Cardiac muscle cell (in vitro differentiated cells and primary cell): Measurements from ENCODE around the gene NCAPD2. TPM values are rescaled to one million over a fixed set of nuclear protein-coding genes. Genes with fewer than 3 reads are reported as not detected.
"Not testable (repeated sequence)": the region's sequence is repeated elsewhere in the genome, so short reads cannot be mapped to it uniquely, and the experiment has no call there.

Source experiments
- DNase-seq, 2 donors: peaks; one replicate each; pipeline versions ENCODE4 v3.0.0 to v3.0.0-alpha.2; 2010 to 2017; ENCODE audit warnings: low read depth in 1 of 2, low spot score in 1 of 2
- H3K27ac ChIP-seq: fragments of 200-600 bp; sonication (generic); 2 replicates; pipeline ENCODE4 v1.5.1; 2016
- H3K27me3 ChIP-seq: fragments of 200-600 bp; sonication (generic); 2 replicates; pipeline ENCODE4 v1.6.0; 2016; ENCODE audit warnings: control low read depth
- H3K36me3 ChIP-seq: fragments of 200-600 bp; sonication (generic); 2 replicates; pipeline ENCODE4 v1.5.1; 2016; ENCODE audit warnings: control low read depth
- H3K4me1 ChIP-seq: fragments of 200-600 bp; sonication (generic); 2 replicates; pipeline ENCODE4 v1.8.1; 2017; ENCODE audit warnings: low read depth, mild to moderate bottlenecking, mixed run types
- H3K4me3 ChIP-seq: fragments of 200-600 bp; sonication (generic); 2 replicates; pipeline ENCODE4 v1.5.1; 2016; ENCODE audit warnings: mild to moderate bottlenecking
- H3K9me3 ChIP-seq: fragments of 200-600 bp; sonication (generic); 2 replicates; pipeline ENCODE4 v1.5.1; 2017; ENCODE audit warnings: low read depth, mild to moderate bottlenecking, control low read depth
- polyA plus RNA-seq: library from polyadenylated mRNA; unstranded; fragments of >200 nt; fragmentation: Nextera tagmentation; extraction: Ambion mirVana; gene quantifications from 2 replicates; pipeline ENCODE4 v1.2.1, GENCODE V29; 2016
- total RNA-seq: library from RNA; depleted of rRNA; stranded (reverse); fragments of >200 nt; gene quantifications from 2 replicates; pipeline ENCODE4 v1.2.3, GENCODE V29; 2016
- TF ChIP-seq, protein P1 (sequence below): IDR thresholded peaks from 2 replicates; pipeline ENCODE4 v1.5.1; 2012; ENCODE audit warnings: low read depth, mild to moderate bottlenecking, low read length

Gene NCAPD2
- total and polyA plus RNA-seq, 2 experiments from 2014 or later: 20.2 to 134 TPM

DNA sequence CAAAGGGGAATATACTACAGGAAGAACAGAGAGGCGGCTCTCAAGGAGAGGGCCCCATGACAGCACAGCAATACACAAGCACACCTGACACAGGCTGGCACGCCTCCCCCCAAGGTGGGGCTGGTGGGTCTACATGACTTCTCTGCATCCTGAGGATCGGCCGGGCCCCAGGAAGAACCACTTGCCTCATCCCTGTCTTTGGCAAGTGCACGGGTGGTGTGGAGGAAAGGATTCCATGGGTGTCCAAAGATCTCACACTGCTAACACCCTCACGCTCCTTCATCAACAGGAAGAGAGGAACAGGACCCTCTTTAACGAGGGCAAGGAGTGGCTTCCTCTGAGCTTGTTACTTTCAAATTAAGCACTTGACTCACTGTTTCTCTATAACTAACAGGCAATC, 30.7 kb upstream of the NCAPD2 start:
- H3K4me1 ChIP-seq: no peaks in the 10 kb centered on the region
- no peak for DNase-seq
- H3K4me3 ChIP-seq: no peak overlapping the region
- no peaks in the 10 kb centered on the region for H3K9me3 ChIP-seq
- no peaks in the 10 kb centered on the region for H3K27me3 ChIP-seq
- peaks cover 14% of the 10 kb centered on the region for H3K36me3 ChIP-seq
- TF ChIP-seq, protein P1, sequence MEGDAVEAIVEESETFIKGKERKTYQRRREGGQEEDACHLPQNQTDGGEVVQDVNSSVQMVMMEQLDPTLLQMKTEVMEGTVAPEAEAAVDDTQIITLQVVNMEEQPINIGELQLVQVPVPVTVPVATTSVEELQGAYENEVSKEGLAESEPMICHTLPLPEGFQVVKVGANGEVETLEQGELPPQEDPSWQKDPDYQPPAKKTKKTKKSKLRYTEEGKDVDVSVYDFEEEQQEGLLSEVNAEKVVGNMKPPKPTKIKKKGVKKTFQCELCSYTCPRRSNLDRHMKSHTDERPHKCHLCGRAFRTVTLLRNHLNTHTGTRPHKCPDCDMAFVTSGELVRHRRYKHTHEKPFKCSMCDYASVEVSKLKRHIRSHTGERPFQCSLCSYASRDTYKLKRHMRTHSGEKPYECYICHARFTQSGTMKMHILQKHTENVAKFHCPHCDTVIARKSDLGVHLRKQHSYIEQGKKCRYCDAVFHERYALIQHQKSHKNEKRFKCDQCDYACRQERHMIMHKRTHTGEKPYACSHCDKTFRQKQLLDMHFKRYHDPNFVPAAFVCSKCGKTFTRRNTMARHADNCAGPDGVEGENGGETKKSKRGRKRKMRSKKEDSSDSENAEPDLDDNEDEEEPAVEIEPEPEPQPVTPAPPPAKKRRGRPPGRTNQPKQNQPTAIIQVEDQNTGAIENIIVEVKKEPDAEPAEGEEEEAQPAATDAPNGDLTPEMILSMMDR: no peak
- no peak overlapping the region for H3K27ac ChIP-seq

DNA sequence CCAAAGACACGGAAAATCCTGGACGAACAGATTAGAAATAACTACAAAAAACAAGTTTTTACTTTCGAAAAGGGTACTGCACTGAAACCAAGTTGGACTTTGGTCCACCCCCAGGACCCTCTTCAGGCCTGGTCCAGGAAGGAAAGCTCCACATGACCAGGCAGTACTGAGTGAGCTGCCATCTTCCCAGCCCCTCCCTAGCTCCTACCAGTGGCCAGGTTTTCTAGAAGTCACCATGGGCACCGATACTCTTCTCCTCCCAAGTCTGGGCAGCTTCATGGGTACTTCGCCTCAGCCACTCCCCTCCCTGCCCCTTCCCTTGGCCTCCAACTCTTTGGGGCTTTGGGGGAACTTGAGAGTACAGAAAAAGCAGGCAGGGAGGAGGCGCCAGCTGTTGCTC, 30.0 kb upstream of the NCAPD2 start:
- Histone ChIP-seq H3K36me3 (peaks cover 14% of the 10 kb centered on the region), H3K9me3 (no peaks in the 10 kb centered on the region), H3K27me3 (no peaks in the 10 kb centered on the region), H3K4me1 (no peaks in the 10 kb centered on the region), H3K4me3 (no peak overlapping the region), H3K27ac (no peak overlapping the region)
- TF ChIP-seq, protein P1: no peak
- no peak for DNase-seq

- Histone ChIP-seq H3K36me3 (peaks cover 14% of the 10 kb centered on the region), H3K4me3 (no peak overlapping the region), H3K27ac (no peak overlapping the region), H3K27me3 (no peaks in the 10 kb centered on the region), H3K9me3 (no peaks in the 10 kb centered on the region), H3K4me1 (peaks cover 7% of the 10 kb centered on the region)
- TF ChIP-seq, protein P1: no peak
- no peak for DNase-seq
Measured at GRCh38 chr12:6464531-6464930, 29.4 kb upstream of the NCAPD2 start.

GRCh38 chr12:6465467-6466183, 28.3 kb upstream of the NCAPD2 start:
- TF ChIP-seq, protein P1: peak; percentile 93
- Histone ChIP-seq H3K36me3 (peaks cover 8% of the 10 kb centered on the region), H3K4me3 (no peak overlapping the region), H3K27me3 (no peaks in the 10 kb centered on the region), H3K4me1 (peaks cover 12% of the 10 kb centered on the region), H3K27ac (no peak overlapping the region), H3K9me3 (no peaks in the 10 kb centered on the region)
- peak; percentile 79 to 84 for DNase-seq

GRCh38 chr12:6466184-6466573, 27.7 kb upstream of the NCAPD2 start:
- no peak overlapping the region for H3K4me3 ChIP-seq
- H3K27ac ChIP-seq: no peak overlapping the region
- TF ChIP-seq, protein P1: no peak
- no peak for DNase-seq
- no peaks in the 10 kb centered on the region for H3K27me3 ChIP-seq
- H3K9me3 ChIP-seq: no peaks in the 10 kb centered on the region
- H3K36me3 ChIP-seq: peaks cover 8% of the 10 kb centered on the region
- peaks cover 12% of the 10 kb centered on the region for H3K4me1 ChIP-seq

DNA sequence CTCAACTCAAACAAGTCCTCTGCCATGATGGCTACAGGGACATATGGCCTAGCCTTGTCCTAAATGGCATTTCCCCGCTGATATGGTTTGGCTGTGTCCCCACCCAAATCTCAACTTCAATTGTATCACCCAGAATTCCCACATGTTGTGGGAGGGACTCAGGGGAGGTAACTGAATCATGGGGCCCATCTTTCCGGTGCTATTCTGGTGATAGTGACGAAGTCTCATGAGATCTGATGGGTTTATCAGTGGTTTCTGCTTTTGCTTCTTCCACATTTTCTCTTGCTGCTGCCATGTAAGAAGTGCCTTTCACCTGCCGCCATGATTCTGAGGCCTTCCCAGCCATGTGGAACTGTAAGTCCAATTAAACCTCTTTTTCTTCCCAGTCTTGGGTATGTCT, 27.2 kb upstream of the NCAPD2 start:
- H3K27ac ChIP-seq, H3K4me3 ChIP-seq, DNase-seq, H3K36me3 ChIP-seq, H3K27me3 ChIP-seq, H3K9me3 ChIP-seq: not testable (repeated sequence)
- peaks cover 12% of the 10 kb centered on the region for H3K4me1 ChIP-seq

- H3K27ac ChIP-seq, H3K9me3 ChIP-seq, H3K4me3 ChIP-seq, H3K27me3 ChIP-seq, DNase-seq, H3K36me3 ChIP-seq: not testable (repeated sequence)
- H3K4me1 ChIP-seq: peaks cover 12% of the 10 kb centered on the region
Measured at GRCh38 chr12:6467571-6468282, 26.2 kb upstream of the NCAPD2 start.
